Lung (tissue), 12 donors: ENCODE results near the gene FAM168A. TPM values are rescaled to one million over a fixed set of nuclear protein-coding genes. Genes with fewer than 3 reads are reported as not detected.

ENCODE experiments used
- ATAC-seq: fragments of 200-7000 bp; cut with Tn5 transposase; one replicate; pipeline ENCODE4 v1.9.1; 2020; ENCODE audit warnings: moderate number of reproducible peaks; ENCODE audit not compliant: insufficient read depth, low FRiP score
- DNase-seq, 3 donors: peaks; one replicate each; pipeline ENCODE4 v3.0.0-alpha.2; 2013 to 2017
- H3K27ac ChIP-seq, 2 donors: one replicate each; pipeline ENCODE4 v1.5.1; 2013; ENCODE audit warnings: mild to moderate bottlenecking in 2 of 2, moderate library complexity in 2 of 2, control low read depth in 1 of 2, inconsistent platforms in 1 of 2, low read depth in 1 of 2, low read length in 1 of 2
- H3K27me3 ChIP-seq, 3 donors: one replicate each; pipeline ENCODE4 v1.5.1; 2013; ENCODE audit warnings: low read length in 2 of 3; ENCODE audit not compliant: control insufficient read depth in 3 of 3, insufficient read depth in 3 of 3
- H3K36me3 ChIP-seq, 4 donors: one replicate each; pipeline ENCODE4 v1.5.1; 2013; ENCODE audit warnings: low read length in 4 of 4, mild to moderate bottlenecking in 1 of 4, moderate library complexity in 1 of 4; ENCODE audit not compliant: control insufficient read depth in 4 of 4, insufficient read depth in 4 of 4
- H3K4me1 ChIP-seq, 5 donors: one replicate each; pipeline ENCODE4 v1.5.1; 2013; ENCODE audit warnings: low read length in 5 of 5, mild to moderate bottlenecking in 2 of 5, moderate library complexity in 1 of 5; ENCODE audit not compliant: control insufficient read depth in 5 of 5, insufficient read depth in 5 of 5
- H3K4me3 ChIP-seq: one replicate; pipeline ENCODE4 v1.5.1; 2013; ENCODE audit warnings: mild to moderate bottlenecking, control low read depth, moderate library complexity
- H3K9ac ChIP-seq, 2 donors: one replicate each; pipeline ENCODE4 v1.5.1; 2013; ENCODE audit warnings: low read length in 2 of 2, control low read depth in 1 of 2; ENCODE audit not compliant: insufficient read depth in 1 of 2
- H3K9me3 ChIP-seq, 4 donors: one replicate each; pipeline ENCODE4 v1.5.1; 2013; ENCODE audit warnings: low read length in 3 of 4, mild to moderate bottlenecking in 1 of 4, moderate library complexity in 1 of 4; ENCODE audit not compliant: control insufficient read depth in 4 of 4, insufficient read depth in 3 of 4
- CTCF ChIP-seq: IDR thresholded peaks from 2 replicates; pipeline ENCODE4 v1.5.1; 2012; ENCODE audit warnings: mild to moderate bottlenecking; ENCODE audit errors: control extremely low read depth, extremely low read depth
- WGBS, 2 donors: extraction: QIAGEN DNeasy Blood & Tissue Kit; methylation state at CpG; one replicate each; pipeline ENCODE4 v1.1.7; 2013; 5-methylcytosine and 5-hydroxymethylcytosine counted together
- polyA plus RNA-seq, 2 donors: library from polyadenylated mRNA; stranded (reverse); fragments of 200-250 nt; gene quantifications; one replicate each; pipeline ENCODE4 v1.2.1, GENCODE V29; 2013
- total RNA-seq, 2 donors: library from RNA; depleted of rRNA in 1 of 2; stranded (reverse); fragments of >200 nt in 1 of 2; gene quantifications; one replicate each; pipeline ENCODE4 v1.2.1, GENCODE V29; 2014 to 2021
- donor health status: control.
- donor health status: control.
- donor health status: Bipolar disorder and iron deficiency.
- donor health status: healthy.
- donor health status: DM: yes; HTN: yes; CAD: no.

The FAM168A gene
- total and polyA plus RNA-seq, 4 donors: 6.7 to 25.5 (median 17.1) TPM

- WGBS, 2 donors: 92 to 95% methylated on average over 5 of the region's 5 CpGs
- Histone ChIP-seq H3K4me1 (no peaks in the 10 kb centered on the region), H3K36me3 (peaks cover 0 to 17% (median 10%) of the 10 kb centered on the region in 4 donors), H3K27ac (no peak overlapping the region), H3K9ac (no peak overlapping the region), H3K4me3 (no peak overlapping the region), H3K9me3 (no peaks in the 10 kb centered on the region), H3K27me3 (no peaks in the 10 kb centered on the region)
- DNase-seq (no peak), ATAC-seq (no peak)
- no peak for TF ChIP-seq CTCF
These were observed 194.4 kb downstream of the FAM168A start for GRCh38 chr11:73403541-73403940.

GRCh38 chr11:73402834-73403185 is 195.1 kb downstream of the FAM168A start:
- H3K9me3 ChIP-seq: no peaks in the 10 kb centered on the region
- H3K4me3 ChIP-seq: no peak overlapping the region
- no peak overlapping the region for H3K9ac ChIP-seq
- DNase-seq: no peak
- H3K27me3 ChIP-seq: no peaks in the 10 kb centered on the region
- ATAC-seq: no peak
- peaks cover 0 to 13% (median 4%) of the 10 kb centered on the region in 4 donors for H3K36me3 ChIP-seq
- H3K4me1 ChIP-seq: no peaks in the 10 kb centered on the region
- WGBS, 2 donors: 85 to 88% methylated on average over 1 of the region's 1 CpG
- no peak overlapping the region for H3K27ac ChIP-seq
- no peak for TF ChIP-seq CTCF

- 92 to 96% methylated on average over 15 of the region's 15 CpGs for WGBS, 2 donors
- H3K4me1 ChIP-seq: no peaks in the 10 kb centered on the region
- no peaks in the 10 kb centered on the region for H3K9me3 ChIP-seq
- no peak overlapping the region for H3K27ac ChIP-seq
- ATAC-seq (no peak), DNase-seq (no peak)
- H3K27me3 ChIP-seq: no peaks in the 10 kb centered on the region
- no peak overlapping the region for H3K4me3 ChIP-seq
- H3K36me3 ChIP-seq: peaks cover 0 to 9% (median 3%) of the 10 kb centered on the region in 4 donors
- no peak overlapping the region for H3K9ac ChIP-seq
- no peak for TF ChIP-seq CTCF
These were observed 195.7 kb downstream of the FAM168A start for GRCh38 chr11:73401924-73402833.
